ENCODE measurements around the gene KRTAP5-1.

Gene KRTAP5-1

DNA sequence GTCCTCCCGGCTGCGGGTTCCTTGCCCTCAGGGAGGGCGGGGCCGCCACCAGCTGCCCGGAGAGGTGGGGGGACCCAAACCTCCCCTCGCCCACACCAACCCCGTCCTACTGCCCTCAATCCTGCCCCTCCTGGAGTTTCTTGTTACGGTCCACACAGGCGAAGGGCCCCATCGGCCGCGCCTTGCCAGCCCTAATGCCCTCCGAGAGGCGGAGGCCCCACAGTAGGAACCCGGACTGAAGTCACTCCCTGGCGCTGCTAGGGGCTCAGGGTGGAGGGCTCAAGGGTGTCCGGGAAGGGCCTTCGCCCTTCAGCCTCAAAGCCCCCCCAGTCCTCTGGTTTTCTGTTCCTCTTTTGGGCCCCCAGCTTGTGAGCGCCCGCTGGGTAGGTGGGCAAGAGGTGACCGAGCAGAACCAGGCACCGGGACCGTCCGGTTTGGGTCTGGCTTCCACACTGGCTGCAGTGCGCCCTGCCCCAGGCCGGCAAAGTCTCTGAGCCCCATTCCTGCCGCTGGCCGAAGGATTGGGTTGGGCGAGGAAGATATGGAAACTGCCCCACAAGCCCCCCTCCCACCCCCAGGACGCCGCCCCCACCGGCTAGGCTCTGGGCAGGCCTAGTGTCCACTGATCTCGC, 37.5 kb downstream of the KRTAP5-1 start:
- no peak for DNase-seq (ENCODE audit: low read depth)
- no peak overlapping the region for H3K4me3 ChIP-seq (ENCODE audit: low read depth, low read length)
- in situ Hi-C loops (cut with HindIII; ENCODE audit: low sequenced_read_pairs): no loop called here
- TF ChIP-seq, protein P1, sequence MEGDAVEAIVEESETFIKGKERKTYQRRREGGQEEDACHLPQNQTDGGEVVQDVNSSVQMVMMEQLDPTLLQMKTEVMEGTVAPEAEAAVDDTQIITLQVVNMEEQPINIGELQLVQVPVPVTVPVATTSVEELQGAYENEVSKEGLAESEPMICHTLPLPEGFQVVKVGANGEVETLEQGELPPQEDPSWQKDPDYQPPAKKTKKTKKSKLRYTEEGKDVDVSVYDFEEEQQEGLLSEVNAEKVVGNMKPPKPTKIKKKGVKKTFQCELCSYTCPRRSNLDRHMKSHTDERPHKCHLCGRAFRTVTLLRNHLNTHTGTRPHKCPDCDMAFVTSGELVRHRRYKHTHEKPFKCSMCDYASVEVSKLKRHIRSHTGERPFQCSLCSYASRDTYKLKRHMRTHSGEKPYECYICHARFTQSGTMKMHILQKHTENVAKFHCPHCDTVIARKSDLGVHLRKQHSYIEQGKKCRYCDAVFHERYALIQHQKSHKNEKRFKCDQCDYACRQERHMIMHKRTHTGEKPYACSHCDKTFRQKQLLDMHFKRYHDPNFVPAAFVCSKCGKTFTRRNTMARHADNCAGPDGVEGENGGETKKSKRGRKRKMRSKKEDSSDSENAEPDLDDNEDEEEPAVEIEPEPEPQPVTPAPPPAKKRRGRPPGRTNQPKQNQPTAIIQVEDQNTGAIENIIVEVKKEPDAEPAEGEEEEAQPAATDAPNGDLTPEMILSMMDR (IDR thresholded peaks at IDR 0.05; ENCODE audit: low read depth, low read length, missing control alignments): no peak

DNA sequence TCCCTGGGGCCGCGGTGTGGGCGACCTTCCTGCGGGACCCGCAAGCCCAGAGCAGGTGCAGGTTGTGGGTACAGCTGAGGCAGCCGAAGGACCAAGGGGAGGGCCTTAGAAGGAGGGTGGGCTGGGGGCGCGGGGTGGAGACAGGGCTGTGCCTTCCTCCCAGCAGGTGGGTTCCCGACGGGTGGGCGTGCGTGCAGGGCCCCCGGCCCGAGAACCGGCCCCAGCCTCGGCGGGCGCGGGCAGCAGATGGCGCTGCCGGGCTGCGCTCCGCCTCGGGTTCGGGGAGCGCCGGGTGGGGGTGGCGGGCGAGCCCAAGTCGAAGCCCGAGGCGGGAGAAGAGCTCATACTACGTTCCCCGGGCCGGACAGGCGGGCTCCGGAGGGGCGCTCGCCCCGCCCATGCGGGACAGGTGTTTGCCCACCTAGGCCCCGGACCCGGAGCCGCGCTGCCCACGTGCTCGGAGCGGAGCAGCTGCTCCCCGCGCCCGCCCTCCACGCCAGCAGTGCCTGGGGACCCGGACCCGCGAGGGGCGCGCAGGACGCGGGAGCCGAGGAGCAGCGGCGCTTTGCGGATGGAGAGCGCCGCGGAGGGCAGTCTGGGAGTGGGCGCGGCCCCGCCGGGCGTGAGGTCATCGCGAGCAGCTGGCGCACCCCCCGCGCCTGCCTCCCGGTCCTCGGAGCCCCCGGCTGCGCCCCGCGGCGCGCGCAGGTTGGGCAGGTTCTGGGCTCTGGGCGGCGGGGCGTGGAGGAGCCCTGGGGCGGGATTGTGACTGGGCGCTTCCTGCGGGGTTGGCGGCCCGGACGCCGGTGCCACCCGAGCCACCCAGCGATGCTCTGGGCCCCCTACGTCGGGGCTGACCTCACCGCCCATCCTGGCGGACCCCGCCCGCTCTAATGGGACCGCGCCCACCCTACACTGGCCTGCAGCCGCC, 38.3 kb downstream of the KRTAP5-1 start:
- peak overlapping the region; percentile 9 for H3K4me3 ChIP-seq (ENCODE audit: low read depth, low read length)
- no peak for DNase-seq (ENCODE audit: low read depth)
- TF ChIP-seq, protein P1 (IDR thresholded peaks at IDR 0.05; ENCODE audit: low read depth, low read length, missing control alignments): peak; percentile 56
- in situ Hi-C loops (cut with HindIII; ENCODE audit: low sequenced_read_pairs): no loop called here

DNA sequence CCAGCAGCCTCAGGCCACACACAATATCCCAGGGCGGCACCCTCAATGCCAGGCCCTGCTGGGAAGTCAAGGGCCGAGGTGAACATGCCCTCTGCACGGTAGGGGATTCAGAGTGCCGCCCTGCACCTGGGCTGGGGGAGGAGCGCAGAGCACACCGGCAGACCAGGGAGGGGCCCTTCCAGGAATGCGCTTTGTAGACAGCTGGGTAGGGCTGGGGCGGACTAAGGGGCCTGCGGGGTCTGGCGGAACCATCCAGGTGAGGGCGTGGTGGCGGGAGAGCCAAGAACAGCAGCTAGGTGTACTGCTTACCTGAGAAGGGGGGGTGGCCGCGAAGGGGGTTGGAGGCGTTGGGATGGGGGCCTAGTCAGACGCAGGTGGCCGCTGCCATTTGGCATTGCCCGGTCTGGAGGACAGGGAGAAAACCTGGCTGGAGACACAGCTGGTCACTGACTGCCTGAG, 39.0 kb downstream of the KRTAP5-1 start:
- no peak overlapping the region for H3K4me3 ChIP-seq (ENCODE audit: low read depth, low read length)
- no peak for DNase-seq (ENCODE audit: low read depth)
- in situ Hi-C loops (cut with HindIII; ENCODE audit: low sequenced_read_pairs): no loop called here
- TF ChIP-seq, protein P1 (IDR thresholded peaks at IDR 0.05; ENCODE audit: low read depth, low read length, missing control alignments): no peak

DNA sequence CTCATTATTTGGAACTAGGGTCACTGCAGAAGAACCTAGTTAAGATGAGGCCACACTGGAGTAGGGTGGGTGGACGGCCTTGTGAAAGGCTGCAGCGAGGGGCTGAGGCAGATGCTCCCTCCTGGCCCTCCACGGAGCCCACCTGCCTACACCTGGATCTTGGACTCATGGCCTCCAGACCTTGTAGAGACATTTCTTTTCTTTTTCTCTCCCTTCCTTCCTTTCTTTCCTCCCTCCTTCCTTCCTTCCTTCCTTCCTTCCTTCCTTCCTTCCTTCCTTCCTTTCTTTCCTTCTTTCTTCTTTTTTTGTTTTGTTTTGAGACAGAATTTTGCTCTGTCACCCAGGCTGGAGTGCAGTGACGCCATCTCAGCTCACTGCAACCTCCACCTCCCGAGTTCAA, 39.7 kb downstream of the KRTAP5-1 start:
- H3K4me3 ChIP-seq (ENCODE audit: low read depth, low read length): no peak overlapping the region
- no peak for DNase-seq (ENCODE audit: low read depth)
- TF ChIP-seq, protein P1 (IDR thresholded peaks at IDR 0.05; ENCODE audit: low read depth, low read length, missing control alignments): no peak
- in situ Hi-C loops (cut with HindIII; ENCODE audit: low sequenced_read_pairs): no loop called here

DNA sequence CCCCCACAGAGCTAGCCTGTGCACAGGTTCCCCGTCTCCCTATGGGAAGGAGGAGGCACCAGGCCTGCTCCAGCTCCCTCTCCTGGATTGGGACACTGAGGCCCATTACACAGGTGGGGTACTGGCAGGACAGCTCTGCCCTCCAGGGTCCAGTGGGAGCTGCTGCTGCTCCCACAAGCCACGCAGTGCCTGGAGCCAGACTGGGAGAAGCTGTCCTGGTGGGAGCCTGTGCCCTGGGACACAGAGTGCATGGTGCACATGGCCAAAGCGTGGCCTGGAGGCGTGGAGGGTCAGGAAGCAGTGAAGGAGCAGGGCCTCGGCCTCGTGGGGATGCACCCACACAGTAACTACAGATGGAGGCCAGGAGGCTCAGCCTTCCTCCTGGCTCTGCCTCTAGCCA, 40.5 kb downstream of the KRTAP5-1 start:
- in situ Hi-C loops (cut with HindIII; ENCODE audit: low sequenced_read_pairs): no loop called here
- TF ChIP-seq, protein P1 (IDR thresholded peaks at IDR 0.05; ENCODE audit: low read depth, low read length, missing control alignments): no peak
- DNase-seq (ENCODE audit: low read depth): no peak
- no peak overlapping the region for H3K4me3 ChIP-seq (ENCODE audit: low read depth, low read length)

DNA sequence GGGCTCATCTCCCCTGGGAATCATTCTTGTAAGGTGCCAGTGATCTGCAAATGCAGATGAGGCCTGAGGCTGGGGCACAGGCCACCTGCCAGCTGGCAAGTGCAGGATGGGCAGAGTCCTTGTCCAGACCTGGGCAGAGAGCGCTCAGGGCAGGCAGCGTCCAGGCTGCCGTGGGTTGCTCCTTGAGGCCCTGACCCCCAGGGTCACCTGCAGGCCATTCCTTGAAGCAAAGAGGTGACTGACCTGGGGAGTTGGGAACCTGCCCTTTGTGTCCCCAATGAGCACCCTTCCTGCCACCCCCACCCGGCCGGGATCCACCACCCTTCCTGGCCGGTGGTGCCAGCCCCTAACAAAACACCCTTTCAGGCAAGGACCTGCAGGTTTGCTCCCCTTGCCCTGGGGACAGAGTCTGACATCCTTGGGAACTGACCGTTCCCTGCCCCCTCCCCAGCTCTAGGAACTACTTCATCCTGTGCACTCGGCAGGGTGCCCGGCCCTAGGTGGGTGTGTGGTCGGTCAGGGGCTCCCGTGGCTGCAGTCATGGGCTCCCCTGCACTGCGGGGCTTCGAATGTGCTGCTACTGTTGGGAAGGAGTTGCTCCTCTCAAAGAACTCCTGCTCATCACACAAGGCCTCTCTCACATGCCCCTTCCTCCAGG, 41.3 kb downstream of the KRTAP5-1 start:
- in situ Hi-C loops (cut with HindIII; ENCODE audit: low sequenced_read_pairs): no loop called here

More for the DNA sequence above, 41.3 kb downstream of the KRTAP5-1 start:
- no peak for DNase-seq (ENCODE audit: low read depth)
- H3K4me3 ChIP-seq (ENCODE audit: low read depth, low read length): no peak overlapping the region
- TF ChIP-seq, protein P1 (IDR thresholded peaks at IDR 0.05; ENCODE audit: low read depth, low read length, missing control alignments): no peak
